Endothelial cell of umbilical vein (primary cell): ENCODE results near the gene RAX. TPM values are rescaled to one million over a fixed set of nuclear protein-coding genes. Genes with fewer than 3 reads are reported as not detected.

Source experiments
- BruUV-seq: library from RNA; stranded (reverse); fragments of 400-500 nt; replicated peaks from 2 replicates; lab custom pipeline; 2021; lab: Mats Ljungman, UMichigan
- CTCF ChIA-PET: fragments of 300-600, 350-600 bp; sonication (Branson Sonifier 250); formaldehyde crosslinking; loops from one replicate; lab custom pipeline; 2021; ENCODE audit warnings: antibody characterized with exemption, inconsistent platforms; lab: Charles Lee
- POLR2A ChIA-PET: fragments of 300-600, 350-600 bp; sonication (Branson Sonifier 250); formaldehyde crosslinking; loops from one replicate; lab custom pipeline; 2021; ENCODE audit warnings: antibody characterized with exemption, inconsistent platforms; lab: Charles Lee
- DNase-seq: peaks from one replicate; pipeline ENCODE4 v3.0.0-alpha.2; 2011; ENCODE audit warnings: low read depth, low spot score
- FAIRE-seq: peaks from 2 replicates; lab custom pipeline; 2011; peaks lifted over from hg19 to GRCh38; lab: Jason Lieb, UNC
- H2AFZ ChIP-seq: 2 replicates; pipeline ENCODE4 v1.6.0; 2012; ENCODE audit warnings: low read depth, low read length, control low read depth, inconsistent platforms
- H3K27ac ChIP-seq: 2 replicates; pipeline ENCODE4 v1.5.1; 2011; ENCODE audit warnings: low read depth, mild to moderate bottlenecking, control low read depth, low read length, moderate library complexity; ENCODE audit not compliant: insufficient read depth
- H3K27me3 ChIP-seq, 2 experiments: 2 replicates each; pipeline versions ENCODE4 v1.6.0 to v1.6.1; 2011; ENCODE audit warnings: low read length in 2 of 2, mixed read lengths in 1 of 2; ENCODE audit not compliant: control insufficient read depth in 2 of 2, insufficient read depth in 2 of 2
- H3K36me3 ChIP-seq, 2 experiments: 2 replicates in 1 of 2; 3 replicates in 1 of 2; pipeline ENCODE4 v1.5.1; 2011; ENCODE audit warnings: low read length in 2 of 2, mild to moderate bottlenecking in 1 of 2, moderate library complexity in 1 of 2; ENCODE audit not compliant: control insufficient read depth in 2 of 2, insufficient read depth in 2 of 2; ENCODE audit errors: extremely low read depth in 1 of 2
- H3K4me1 ChIP-seq: 3 replicates; pipeline ENCODE4 v1.5.1; 2011; ENCODE audit warnings: mild to moderate bottlenecking, low read length; ENCODE audit not compliant: control insufficient read depth, insufficient read depth; ENCODE audit errors: extremely low read depth
- H3K4me2 ChIP-seq: 2 replicates; pipeline ENCODE4 v1.6.1; 2011; ENCODE audit warnings: low read length, control low read depth, mixed read lengths; ENCODE audit not compliant: insufficient read depth
- H3K4me3 ChIP-seq, 3 experiments: fragments of 200-600 bp in 1 of 3; sonication (generic), shearing (Covaris generic) in 1 of 3; replicated peaks in 1 of 3; 2 replicates each; pipeline ENCODE4 v1.5.1; 2011 to 2016; ENCODE audit warnings: control low read depth in 3 of 3, low read length in 3 of 3, mild to moderate bottlenecking in 2 of 3, inconsistent platforms in 1 of 3, low read depth in 1 of 3, moderate library complexity in 1 of 3; ENCODE audit not compliant: insufficient read depth in 1 of 3
- H3K79me2 ChIP-seq: 2 replicates; pipeline ENCODE4 v1.6.0; 2012; ENCODE audit warnings: low read length, inconsistent platforms; ENCODE audit not compliant: control insufficient read depth, insufficient read depth
- H3K9ac ChIP-seq: replicated peaks from 2 replicates; pipeline ENCODE3; 2011; ENCODE audit warnings: low read length, control low read depth; ENCODE audit not compliant: insufficient read depth; ENCODE audit errors: extremely low read depth
- H3K9me1 ChIP-seq: replicated peaks from 3 replicates; pipeline ENCODE4 v1.6.0; 2011; ENCODE audit warnings: mild to moderate bottlenecking, low read length; ENCODE audit not compliant: control insufficient read depth, insufficient read depth; ENCODE audit errors: extremely low read depth
- H3K9me3 ChIP-seq: replicated peaks from 2 replicates; pipeline ENCODE4 v1.5.1; 2012; ENCODE audit warnings: low read length, inconsistent platforms; ENCODE audit not compliant: control insufficient read depth, insufficient read depth
- H4K20me1 ChIP-seq: replicated peaks from 2 replicates; pipeline ENCODE3; 2011; ENCODE audit warnings: mild to moderate bottlenecking, low read length; ENCODE audit not compliant: control insufficient read depth, insufficient read depth; ENCODE audit errors: extremely low read depth
- EZH2 ChIP-seq: IDR thresholded peaks from 2 replicates; pipeline ENCODE4 v1.6.1; 2012; ENCODE audit warnings: borderline replicate concordance, low read depth, mild to moderate bottlenecking, moderate library complexity, low read length, inconsistent platforms; ENCODE audit not compliant: severe bottlenecking
- FOS ChIP-seq: IDR thresholded peaks from 2 replicates; pipeline ENCODE4 v1.6.1; 2011; ENCODE audit warnings: mild to moderate bottlenecking, low read length, moderate library complexity, borderline replicate concordance; ENCODE audit not compliant: insufficient read depth
- GATA2 ChIP-seq: IDR thresholded peaks from 2 replicates; pipeline ENCODE4 v1.7.0; 2011; ENCODE audit warnings: low read depth, mild to moderate bottlenecking, moderate library complexity, mixed read lengths, low read length; ENCODE audit not compliant: insufficient read length, insufficient read depth
- POLR2A ChIP-seq: IDR thresholded peaks from 2 replicates; pipeline ENCODE4 v1.6.1; 2012; ENCODE audit warnings: low read depth, mild to moderate bottlenecking, control low read depth, low read length
- POLR2AphosphoS5 ChIP-seq: IDR thresholded peaks from 2 replicates; pipeline ENCODE4 v1.6.1; 2012; ENCODE audit warnings: low read depth, mild to moderate bottlenecking, control low read depth, low read length, moderate library complexity; ENCODE audit not compliant: insufficient read depth
- dilution Hi-C: fragments of 300-500 bp; cut with MboI; formaldehyde crosslinking; loops from one replicate; pipeline ENCODE4 v1.15.0; 2019; ENCODE audit warnings: low sequenced_read_pairs; ENCODE audit not compliant: extremely low pct_ligation_motif_present
- intact Hi-C: fragments of 100-400 bp; cut with micrococcal nuclease; formaldehyde crosslinking; loops from one replicate; pipeline ENCODE4 v1.10.0; 2022
- polyA plus RNA-seq, 4 experiments: library from polyadenylated mRNA; depleted of rRNA in 3 of 4; stranded (reverse) in 3 of 4; unstranded in 1 of 4; fragments of >200 nt; gene quantifications; 2 replicates each; pipeline versions ENCODE4 v1.2.1 to v1.2.3, GENCODE V29; 2011 to 2012; ENCODE audit warnings: missing spikeins in 1 of 4
- total RNA-seq: library from RNA; stranded (reverse); gene quantifications from 2 replicates; pipeline ENCODE4 v1.2.3, GENCODE V29; 2021
- TF ChIP-seq, protein P1 (sequence below), 2 donors: IDR thresholded peaks; 1 replicate in 1 of 2; 2 replicates in 1 of 2; pipeline ENCODE4 v1.5.1; 2011; ENCODE audit warnings: low read length in 2 of 2, mild to moderate bottlenecking in 2 of 2, moderate library complexity in 2 of 2, control low read depth in 1 of 2, inconsistent platforms in 1 of 2, low read depth in 1 of 2; ENCODE audit not compliant: insufficient read depth in 1 of 2; ENCODE audit errors: extremely low read depth in 1 of 2
- TF ChIP-seq, protein P2 (sequence below): IDR thresholded peaks from 2 replicates; pipeline ENCODE4 v1.6.1; 2011; ENCODE audit not compliant: insufficient read depth, insufficient read length

The RAX gene
- total and polyA plus RNA-seq, 2 donors (not counting 3 experiments of a cell fraction or from before 2014, with no cell fraction given) = not detected

DNA sequence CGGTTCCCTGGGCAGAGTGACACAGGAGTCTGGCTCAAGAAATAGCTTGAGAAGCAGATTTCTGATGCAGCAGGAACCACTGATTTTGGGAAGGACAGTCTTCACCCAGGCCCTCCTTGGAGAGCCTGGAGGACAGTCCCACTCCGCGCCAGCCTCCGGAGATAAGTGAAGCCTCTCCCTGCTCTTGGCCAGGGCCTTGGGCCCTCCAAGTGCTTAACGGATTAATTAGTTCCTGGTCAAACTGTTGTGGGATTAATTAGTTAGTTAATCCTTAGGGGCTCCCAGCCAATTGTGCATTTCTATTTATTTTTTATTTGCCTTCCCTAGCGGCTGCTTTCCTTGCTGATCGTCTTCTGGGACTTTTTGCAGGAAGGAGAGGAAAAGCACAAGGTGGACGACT is 25.6 kb upstream of the RAX start:
- intact Hi-C loops = no loop called here
- peaks cover 0 to 5% of the 10 kb centered on the region in 2 experiments for H3K27me3 ChIP-seq

More for the DNA sequence above, 25.6 kb upstream of the RAX start:
- no peak for FAIRE-seq
- BruUV-seq = no TSS peak
- H3K9me1 ChIP-seq = no peaks in the 10 kb centered on the region
- H3K9ac ChIP-seq = no peak overlapping the region
- H2AFZ ChIP-seq = no peak overlapping the region
- ChIA-PET CTCF (interaction anchor here (1.7 kb wide), 1 partner anchor 9 kb away, joined by 9 read pairs; no protein-coding TSS in a partner anchor), POLR2A (no interaction called here)
- TF ChIP-seq POLR2A = no peak
- TF ChIP-seq, protein P1, sequence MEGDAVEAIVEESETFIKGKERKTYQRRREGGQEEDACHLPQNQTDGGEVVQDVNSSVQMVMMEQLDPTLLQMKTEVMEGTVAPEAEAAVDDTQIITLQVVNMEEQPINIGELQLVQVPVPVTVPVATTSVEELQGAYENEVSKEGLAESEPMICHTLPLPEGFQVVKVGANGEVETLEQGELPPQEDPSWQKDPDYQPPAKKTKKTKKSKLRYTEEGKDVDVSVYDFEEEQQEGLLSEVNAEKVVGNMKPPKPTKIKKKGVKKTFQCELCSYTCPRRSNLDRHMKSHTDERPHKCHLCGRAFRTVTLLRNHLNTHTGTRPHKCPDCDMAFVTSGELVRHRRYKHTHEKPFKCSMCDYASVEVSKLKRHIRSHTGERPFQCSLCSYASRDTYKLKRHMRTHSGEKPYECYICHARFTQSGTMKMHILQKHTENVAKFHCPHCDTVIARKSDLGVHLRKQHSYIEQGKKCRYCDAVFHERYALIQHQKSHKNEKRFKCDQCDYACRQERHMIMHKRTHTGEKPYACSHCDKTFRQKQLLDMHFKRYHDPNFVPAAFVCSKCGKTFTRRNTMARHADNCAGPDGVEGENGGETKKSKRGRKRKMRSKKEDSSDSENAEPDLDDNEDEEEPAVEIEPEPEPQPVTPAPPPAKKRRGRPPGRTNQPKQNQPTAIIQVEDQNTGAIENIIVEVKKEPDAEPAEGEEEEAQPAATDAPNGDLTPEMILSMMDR (IDR thresholded peaks at IDR 0.05; ENCODE audit: extremely low read depth in 1 of 2, insufficient read depth in 1 of 2, low read depth in 1 of 2, low read length in 2 of 2) = no peak
- no peak for TF ChIP-seq EZH2
- TF ChIP-seq FOS = no peak
- TF ChIP-seq, protein P2, sequence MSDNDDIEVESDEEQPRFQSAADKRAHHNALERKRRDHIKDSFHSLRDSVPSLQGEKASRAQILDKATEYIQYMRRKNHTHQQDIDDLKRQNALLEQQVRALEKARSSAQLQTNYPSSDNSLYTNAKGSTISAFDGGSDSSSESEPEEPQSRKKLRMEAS = no peak
- no peak for TF ChIP-seq GATA2
- no peak for TF ChIP-seq POLR2AphosphoS5
- no peak overlapping the region for H3K4me2 ChIP-seq
- H4K20me1 ChIP-seq = no peaks in the 10 kb centered on the region
- H3K36me3 ChIP-seq = no peaks in the 10 kb centered on the region
- H3K4me3 ChIP-seq = no peak overlapping the region
- no peaks in the 10 kb centered on the region for H3K9me3 ChIP-seq
- dilution Hi-C loops = no loop called here
- no peak overlapping the region for H3K27ac ChIP-seq
- peaks cover 3% of the 10 kb centered on the region for H3K4me1 ChIP-seq
- no peak for DNase-seq
- H3K79me2 ChIP-seq = no peaks in the 10 kb centered on the region
